Caco-2 (cell line): ENCODE results near the gene TM9SF4. TPM values are rescaled to one million over a fixed set of nuclear protein-coding genes. Genes with fewer than 3 reads are reported as not detected.

Source experiments
- BruUV-seq: library from RNA; stranded (reverse); fragments of 400-500 nt; replicated peaks from 2 replicates; lab custom pipeline; 2021; lab: Mats Ljungman, UMichigan
- CTCF ChIA-PET: fragments of 300-600 bp; sonication (Branson Sonifier 250); formaldehyde crosslinking; loops from one replicate; lab custom pipeline; 2022; ENCODE audit warnings: antibody characterized with exemption; lab: Charles Lee
- POLR2A ChIA-PET: fragments of 300-600 bp; sonication (Branson Sonifier 250); formaldehyde crosslinking; loops from one replicate; lab custom pipeline; 2022; ENCODE audit warnings: antibody characterized with exemption; lab: Charles Lee
- DNase-seq, 2 experiments: peaks; one replicate each; pipeline versions ENCODE4 v3.0.0 to v3.0.0-alpha.2; 2020 to 2022
- H3K27me3 ChIP-seq: replicated peaks from 2 replicates; pipeline ENCODE4 v1.6.0; 2011; ENCODE audit warnings: low read length; ENCODE audit not compliant: control insufficient read depth, insufficient read depth
- H3K36me3 ChIP-seq: 2 replicates; pipeline ENCODE4 v1.5.1; 2011; ENCODE audit warnings: low read length; ENCODE audit not compliant: control insufficient read depth, insufficient read depth
- H3K4me1 ChIP-seq: fragments of 250-450 bp; sonication (Bioruptor Pico); 2 replicates; pipeline ENCODE4 v1.5.1; 2020; ENCODE audit warnings: mild to moderate bottlenecking
- H3K4me3 ChIP-seq: 2 replicates; pipeline ENCODE4 v1.5.1; 2011; ENCODE audit warnings: low read depth, mild to moderate bottlenecking, control low read depth, low read length
- H3K9me3 ChIP-seq: fragments of 250-450 bp; sonication (Bioruptor Pico); 2 replicates; pipeline ENCODE4 v1.5.1; 2020; ENCODE audit warnings: mild to moderate bottlenecking, moderate library complexity
- H3K27ac Mint-ChIP-seq: one replicate; pipeline ENCODE4 v1.8.0; 2022; ENCODE audit warnings: mixed read lengths; ENCODE audit not compliant: unreplicated experiment
- H3K27me3 Mint-ChIP-seq: one replicate; pipeline ENCODE4 v1.8.0; 2022; ENCODE audit warnings: mixed read lengths; ENCODE audit not compliant: insufficient read depth, unreplicated experiment
- H3K36me3 Mint-ChIP-seq: one replicate; pipeline ENCODE4 v1.8.0; 2022; ENCODE audit warnings: mild to moderate bottlenecking, mixed read lengths; ENCODE audit not compliant: insufficient read depth, unreplicated experiment
- H3K4me1 Mint-ChIP-seq: one replicate; pipeline ENCODE4 v1.8.0; 2022; ENCODE audit warnings: low read depth, mixed read lengths; ENCODE audit not compliant: unreplicated experiment
- H3K4me3 Mint-ChIP-seq: one replicate; pipeline ENCODE4 v1.8.0; 2022; ENCODE audit warnings: mild to moderate bottlenecking, moderate library complexity, mixed read lengths; ENCODE audit not compliant: unreplicated experiment
- H3K9me3 Mint-ChIP-seq: one replicate; pipeline ENCODE4 v1.8.0; 2022; ENCODE audit warnings: mixed read lengths; ENCODE audit not compliant: unreplicated experiment
- intact Hi-C: fragments of 100-400 bp; cut with micrococcal nuclease; formaldehyde crosslinking; loops from one replicate; pipeline ENCODE4 v1.10.0; 2022; ENCODE audit not compliant: unreplicated experiment
- total RNA-seq: library from RNA; stranded (reverse); gene quantifications from 2 replicates; pipeline ENCODE4 v1.2.3, GENCODE V29; 2022
- TF ChIP-seq, protein P1 (sequence below), 2 experiments: fragments of 200-600 bp in 1 of 2; IDR thresholded peaks; 1 replicate in 1 of 2; 2 replicates in 1 of 2; pipeline versions ENCODE4 v1.5.1 to v1.8.0; 2011 to 2022; ENCODE audit warnings: antibody characterized with exemption in 1 of 2, control low read depth in 1 of 2, inconsistent platforms in 1 of 2, low read depth in 1 of 2, low read length in 1 of 2, mild to moderate bottlenecking in 1 of 2, moderate library complexity in 1 of 2; ENCODE audit not compliant: insufficient read depth in 1 of 2, severe bottlenecking in 1 of 2, unreplicated experiment in 1 of 2

The TM9SF4 gene
- total RNA-seq, 1 experiment from 2014 or later = 138 TPM

DNA sequence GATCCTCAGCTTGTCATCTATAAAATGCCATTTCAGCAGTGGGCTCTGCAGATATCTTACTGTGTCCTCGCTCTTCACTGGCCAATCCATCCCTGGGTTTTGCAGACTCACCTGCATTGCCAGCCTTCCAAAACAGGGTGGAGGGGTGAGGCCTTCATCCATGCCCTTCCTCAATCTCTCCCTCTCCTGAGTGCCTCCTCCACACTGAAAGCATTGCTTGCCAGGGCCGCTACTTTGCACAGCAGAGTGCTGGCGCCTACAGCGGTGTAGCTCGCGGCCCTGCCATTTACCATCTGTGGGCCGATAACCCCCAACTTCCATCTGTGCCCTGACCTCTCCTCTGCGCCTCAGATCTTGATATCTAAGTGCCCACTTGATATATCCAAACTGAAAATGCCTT lies 29.4 kb downstream of the TM9SF4 start:
- no TSS peak for BruUV-seq

DNA sequence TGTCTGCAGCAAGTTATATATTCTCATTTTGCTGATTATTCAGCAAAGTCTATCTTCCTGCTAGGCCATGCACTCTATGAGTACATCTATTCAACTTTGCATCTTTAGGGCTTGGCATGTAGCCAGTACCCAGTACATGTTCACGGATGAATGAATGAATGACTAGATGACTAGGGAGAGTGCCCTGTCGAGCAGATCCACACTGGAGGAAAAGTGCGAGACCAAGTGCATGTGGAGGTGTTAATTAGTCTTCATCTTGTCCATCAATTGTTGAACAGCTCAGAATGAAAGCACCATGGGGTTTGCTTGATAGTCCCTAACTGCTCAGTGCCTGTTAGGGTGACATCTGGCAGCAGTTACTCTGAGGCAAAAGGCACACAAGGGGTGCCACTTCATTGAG lies 30.4 kb downstream of the TM9SF4 start:
- Mint-ChIP-seq H3K36me3 (peaks cover 68% of the 10 kb centered on the region), H3K4me3 (no peak overlapping the region), H3K4me1 (no peaks in the 10 kb centered on the region), H3K27ac (no peak overlapping the region), H3K9me3 (no peaks in the 10 kb centered on the region), H3K27me3 (no peaks in the 10 kb centered on the region)
- H3K9me3 ChIP-seq = no peaks in the 10 kb centered on the region
- peak in 1 of 2 experiments; percentile 14 for DNase-seq
- BruUV-seq = no TSS peak
- H3K27me3 ChIP-seq = no peaks in the 10 kb centered on the region
- H3K36me3 ChIP-seq = peaks cover 9% of the 10 kb centered on the region
- no peak overlapping the region for H3K4me3 ChIP-seq
- ChIA-PET CTCF (interaction anchor here (0.6 kb wide), 1 partner anchor 122 kb away, joined by 5 read pairs; no protein-coding TSS in a partner anchor), POLR2A (no interaction called here)
- no peaks in the 10 kb centered on the region for H3K4me1 ChIP-seq
- intact Hi-C loops = no loop called here
- TF ChIP-seq, protein P1, sequence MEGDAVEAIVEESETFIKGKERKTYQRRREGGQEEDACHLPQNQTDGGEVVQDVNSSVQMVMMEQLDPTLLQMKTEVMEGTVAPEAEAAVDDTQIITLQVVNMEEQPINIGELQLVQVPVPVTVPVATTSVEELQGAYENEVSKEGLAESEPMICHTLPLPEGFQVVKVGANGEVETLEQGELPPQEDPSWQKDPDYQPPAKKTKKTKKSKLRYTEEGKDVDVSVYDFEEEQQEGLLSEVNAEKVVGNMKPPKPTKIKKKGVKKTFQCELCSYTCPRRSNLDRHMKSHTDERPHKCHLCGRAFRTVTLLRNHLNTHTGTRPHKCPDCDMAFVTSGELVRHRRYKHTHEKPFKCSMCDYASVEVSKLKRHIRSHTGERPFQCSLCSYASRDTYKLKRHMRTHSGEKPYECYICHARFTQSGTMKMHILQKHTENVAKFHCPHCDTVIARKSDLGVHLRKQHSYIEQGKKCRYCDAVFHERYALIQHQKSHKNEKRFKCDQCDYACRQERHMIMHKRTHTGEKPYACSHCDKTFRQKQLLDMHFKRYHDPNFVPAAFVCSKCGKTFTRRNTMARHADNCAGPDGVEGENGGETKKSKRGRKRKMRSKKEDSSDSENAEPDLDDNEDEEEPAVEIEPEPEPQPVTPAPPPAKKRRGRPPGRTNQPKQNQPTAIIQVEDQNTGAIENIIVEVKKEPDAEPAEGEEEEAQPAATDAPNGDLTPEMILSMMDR (IDR thresholded peaks at IDR 0.05; ENCODE audit: insufficient read depth in 1 of 2, low read depth in 1 of 2, low read length in 1 of 2, severe bottlenecking in 1 of 2, unreplicated experiment in 1 of 2) = no peak

More for the DNA sequence above, 29.4 kb downstream of the TM9SF4 start:
- no peaks in the 10 kb centered on the region for H3K27me3 Mint-ChIP-seq
- Histone ChIP-seq H3K27me3 (no peaks in the 10 kb centered on the region), H3K36me3 (peaks cover 8% of the 10 kb centered on the region), H3K9me3 (no peaks in the 10 kb centered on the region), H3K4me1 (no peaks in the 10 kb centered on the region), H3K4me3 (no peak overlapping the region)
- DNase-seq = peak in 1 of 2 experiments; percentile 32
- ChIA-PET CTCF (no interaction called here), POLR2A (no interaction called here)
- H3K27ac Mint-ChIP-seq = no peak overlapping the region
- TF ChIP-seq, protein P1 (IDR thresholded peaks at IDR 0.05; ENCODE audit: insufficient read depth in 1 of 2, low read depth in 1 of 2, low read length in 1 of 2, severe bottlenecking in 1 of 2, unreplicated experiment in 1 of 2) = no peak
- H3K4me3 Mint-ChIP-seq = no peak overlapping the region
- no peaks in the 10 kb centered on the region for H3K9me3 Mint-ChIP-seq
- peaks cover 58% of the 10 kb centered on the region for H3K36me3 Mint-ChIP-seq
- H3K4me1 Mint-ChIP-seq = no peaks in the 10 kb centered on the region
- intact Hi-C loops = no loop called here

DNA sequence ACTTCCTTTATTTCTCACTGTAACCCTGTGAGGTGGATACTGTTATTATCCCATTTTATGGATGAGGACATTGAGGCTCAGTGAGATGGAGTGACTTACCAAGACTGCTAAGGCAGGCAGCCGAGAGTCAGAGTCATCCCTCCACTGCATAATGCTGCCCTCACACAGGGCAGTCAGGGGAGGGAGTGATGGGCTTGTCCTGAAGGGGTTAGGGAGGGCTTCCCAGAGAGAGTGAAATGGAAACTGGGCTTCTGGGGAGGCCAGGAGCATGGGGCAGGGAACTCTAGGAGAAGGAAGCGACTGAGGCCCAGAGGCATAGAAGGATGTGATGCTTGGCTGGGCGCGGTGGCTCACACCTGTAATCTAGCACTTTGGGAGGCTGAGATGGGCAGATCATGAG lies 31.1 kb downstream of the TM9SF4 start:
- Histone ChIP-seq H3K9me3 (no peaks in the 10 kb centered on the region), H3K36me3 (peaks cover 10% of the 10 kb centered on the region), H3K4me1 (no peaks in the 10 kb centered on the region), H3K4me3 (no peak overlapping the region), H3K27me3 (no peaks in the 10 kb centered on the region)
- H3K9me3 Mint-ChIP-seq = no peaks in the 10 kb centered on the region
- intact Hi-C loops = no loop called here
- CTCF ChIA-PET = no interaction called here
- TF ChIP-seq, protein P1 (IDR thresholded peaks at IDR 0.05; ENCODE audit: insufficient read depth in 1 of 2, low read depth in 1 of 2, low read length in 1 of 2, severe bottlenecking in 1 of 2, unreplicated experiment in 1 of 2) = no peak
- no peak overlapping the region for H3K27ac Mint-ChIP-seq
- H3K4me1 Mint-ChIP-seq = no peaks in the 10 kb centered on the region
- DNase-seq = no peak
- H3K36me3 Mint-ChIP-seq = peaks cover 75% of the 10 kb centered on the region
- H3K4me3 Mint-ChIP-seq = no peak overlapping the region
- no peaks in the 10 kb centered on the region for H3K27me3 Mint-ChIP-seq
- POLR2A ChIA-PET = no interaction called here
- BruUV-seq = no TSS peak
